RWPE1 (cell line): ENCODE results near the gene UTP25.

ENCODE experiments used
- CTCF ChIA-PET: fragments of 350-600 bp; sonication (Branson Sonifier 250); formaldehyde crosslinking; extraction: SDS; loops from one replicate; lab custom pipeline; 2021; lab: Yijun Ruan, JAX
- POLR2A ChIA-PET: fragments of 400-600 bp; formaldehyde crosslinking; extraction: SDS; loops from one replicate; lab custom pipeline; 2020; ENCODE audit warnings: antibody characterized with exemption; ENCODE audit not compliant: low non-redundant PET; lab: Yijun Ruan, JAX
- DNase-seq: peaks from one replicate; pipeline ENCODE4 v3.0.0; 2012; ENCODE audit warnings: low spot score
- H3K27ac ChIP-seq: fragments of 450-650 bp; 2 replicates; pipeline ENCODE4 v1.5.1; 2017
- TF ChIP-seq, protein P1 (sequence below): fragments of 450-650 bp; conservative IDR thresholded peaks from 2 replicates; pipeline ENCODE4 v1.5.1; 2017; ENCODE audit warnings: low read depth, mild to moderate bottlenecking

UTP25 gene

GRCh38 chr1:209871430-209871829 is 43.7 kb downstream of the UTP25 start:
- CTCF ChIA-PET: interaction anchor here (1.3 kb wide), 1 partner anchor 11 kb away, joined by 6 read pairs; no protein-coding TSS in a partner anchor

DNA sequence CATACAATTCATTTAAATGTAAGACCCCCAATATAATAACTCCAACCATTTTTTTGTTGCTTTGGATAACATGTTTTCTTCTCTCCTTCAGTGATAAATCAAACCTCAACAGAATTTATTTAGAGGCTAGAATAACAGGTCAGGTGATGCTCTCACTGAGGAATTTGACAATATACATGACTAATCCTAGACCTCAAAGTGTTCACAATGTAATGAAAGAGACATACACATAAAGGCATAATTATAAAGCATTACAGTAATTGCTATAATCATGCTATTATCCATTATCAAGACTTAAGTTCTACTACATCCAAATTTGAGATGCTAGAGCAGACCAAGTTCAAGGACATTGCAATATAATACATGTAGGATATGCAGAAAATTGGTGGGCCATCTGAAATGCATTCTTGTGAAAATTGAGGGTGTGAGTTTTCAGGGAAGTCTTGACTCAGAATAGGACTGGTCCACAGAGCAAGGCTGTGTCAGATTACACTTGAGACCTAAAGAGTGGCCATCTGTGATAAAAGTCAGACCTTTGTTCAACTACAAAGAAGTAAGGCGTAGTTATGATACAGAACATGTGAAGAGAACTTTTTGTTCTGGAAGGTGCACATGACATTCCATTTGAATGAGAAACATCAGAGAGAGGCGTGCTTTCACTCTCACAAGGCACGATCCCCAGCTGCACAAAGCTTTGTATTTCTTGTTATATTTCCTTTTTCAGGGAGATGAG is 45.5 kb downstream of the UTP25 start:
- TF ChIP-seq, protein P1, sequence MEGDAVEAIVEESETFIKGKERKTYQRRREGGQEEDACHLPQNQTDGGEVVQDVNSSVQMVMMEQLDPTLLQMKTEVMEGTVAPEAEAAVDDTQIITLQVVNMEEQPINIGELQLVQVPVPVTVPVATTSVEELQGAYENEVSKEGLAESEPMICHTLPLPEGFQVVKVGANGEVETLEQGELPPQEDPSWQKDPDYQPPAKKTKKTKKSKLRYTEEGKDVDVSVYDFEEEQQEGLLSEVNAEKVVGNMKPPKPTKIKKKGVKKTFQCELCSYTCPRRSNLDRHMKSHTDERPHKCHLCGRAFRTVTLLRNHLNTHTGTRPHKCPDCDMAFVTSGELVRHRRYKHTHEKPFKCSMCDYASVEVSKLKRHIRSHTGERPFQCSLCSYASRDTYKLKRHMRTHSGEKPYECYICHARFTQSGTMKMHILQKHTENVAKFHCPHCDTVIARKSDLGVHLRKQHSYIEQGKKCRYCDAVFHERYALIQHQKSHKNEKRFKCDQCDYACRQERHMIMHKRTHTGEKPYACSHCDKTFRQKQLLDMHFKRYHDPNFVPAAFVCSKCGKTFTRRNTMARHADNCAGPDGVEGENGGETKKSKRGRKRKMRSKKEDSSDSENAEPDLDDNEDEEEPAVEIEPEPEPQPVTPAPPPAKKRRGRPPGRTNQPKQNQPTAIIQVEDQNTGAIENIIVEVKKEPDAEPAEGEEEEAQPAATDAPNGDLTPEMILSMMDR: no peak
- CTCF ChIA-PET: no interaction called here
- POLR2A ChIA-PET: no interaction called here
- peak; percentile 58 for DNase-seq
- H3K27ac ChIP-seq: no peak overlapping the region

More at GRCh38 chr1:209871430-209871829, 43.7 kb downstream of the UTP25 start:
- POLR2A ChIA-PET: no interaction called here
- DNase-seq: no peak
- TF ChIP-seq, protein P1: no peak
- H3K27ac ChIP-seq: no peak overlapping the region

GRCh38 chr1:209875515-209875914 is 47.7 kb downstream of the UTP25 start:
- POLR2A ChIA-PET: no interaction called here
- CTCF ChIA-PET: interaction anchor here (0.6 to 1.3 kb wide), 3 partner anchors 16 to 153 kb away, joined by 3 read pairs; no protein-coding TSS in a partner anchor
- TF ChIP-seq, protein P1: no peak

GRCh38 chr1:209876078-209876800 is 48.5 kb downstream of the UTP25 start:
- no peak for DNase-seq
- CTCF ChIA-PET: interaction anchor here (0.6 to 0.7 kb wide), 4 partner anchors 38 to 394 kb away, joined by 3 read pairs; no protein-coding TSS in a partner anchor
- TF ChIP-seq, protein P1: no peak
- POLR2A ChIA-PET: no interaction called here
- H3K27ac ChIP-seq: no peak overlapping the region

More at GRCh38 chr1:209875515-209875914, 47.7 kb downstream of the UTP25 start:
- H3K27ac ChIP-seq: no peak overlapping the region
- no peak for DNase-seq

- TF ChIP-seq, protein P1: no peak
- CTCF ChIA-PET: no interaction called here
- POLR2A ChIA-PET: no interaction called here
- no peak overlapping the region for H3K27ac ChIP-seq
- DNase-seq: no peak
Observed at GRCh38 chr1:209877087-209877764, 49.5 kb downstream of the UTP25 start.

DNA sequence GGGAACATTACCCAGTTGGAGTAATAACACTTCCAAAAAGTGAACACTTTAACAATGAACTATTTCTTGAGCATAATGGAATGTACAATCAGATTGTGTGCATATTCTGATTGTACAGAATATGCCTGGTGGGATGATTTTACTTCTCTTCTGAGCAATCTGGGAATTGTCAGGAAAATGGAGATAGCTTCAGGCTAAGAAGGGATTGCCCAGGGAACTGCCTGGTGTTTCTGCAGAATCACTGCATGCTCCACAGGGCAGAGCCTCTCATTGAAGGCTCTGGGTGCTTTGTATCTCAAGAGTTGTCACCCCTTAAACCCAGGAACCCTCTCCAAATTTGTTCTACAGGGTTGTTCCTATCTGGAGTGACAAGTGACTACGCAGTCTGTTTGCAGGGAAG is 51.2 kb downstream of the UTP25 start:
- no peak overlapping the region for H3K27ac ChIP-seq
- no peak for DNase-seq
- TF ChIP-seq, protein P1: no peak
- ChIA-PET POLR2A (no interaction called here), CTCF (no interaction called here)
